Measurements from ENCODE around the gene NAGA. TPM values are rescaled to one million over a fixed set of nuclear protein-coding genes. Genes with fewer than 3 reads are reported as not detected.

NAGA gene
- total RNA-seq, 1 donor from 2014 or later = 30.9 TPM

GRCh38 chr22:42056757-42057511, 13.7 kb downstream of the NAGA start:
- H3K4me1 Mint-ChIP-seq (ENCODE audit: low read depth) = peaks cover 4% of the 10 kb centered on the region
- no peaks in the 10 kb centered on the region for H3K27me3 Mint-ChIP-seq (ENCODE audit: insufficient read depth)
- no peak overlapping the region for H3K27ac Mint-ChIP-seq
- peaks cover 41% of the 10 kb centered on the region for H3K36me3 Mint-ChIP-seq (ENCODE audit: low read depth)
- H3K9me3 Mint-ChIP-seq = peaks cover 34% of the 10 kb centered on the region
- H3K4me3 Mint-ChIP-seq = no peak overlapping the region
- intact Hi-C loops (cut with micrococcal nuclease) = no loop called here
- no peak for DNase-seq (ENCODE audit: low spot score)

- Mint-ChIP-seq H3K9me3 (peaks cover 21% of the 10 kb centered on the region), H3K27ac (no peak overlapping the region), H3K4me3 (no peak overlapping the region), H3K27me3 (ENCODE audit: insufficient read depth) (no peaks in the 10 kb centered on the region), H3K36me3 (ENCODE audit: low read depth) (peaks cover 11% of the 10 kb centered on the region), H3K4me1 (ENCODE audit: low read depth) (peaks cover 4% of the 10 kb centered on the region)
- DNase-seq (ENCODE audit: low spot score) = no peak
- intact Hi-C loops (cut with micrococcal nuclease) = no loop called here
These were observed 17.8 kb downstream of the NAGA start for GRCh38 chr22:42052765-42053164.

GRCh38 chr22:42050641-42051180, 19.9 kb downstream of the NAGA start:
- peaks cover under 1% of the 10 kb centered on the region for H3K36me3 Mint-ChIP-seq (ENCODE audit: low read depth)
- no peak overlapping the region for H3K4me3 Mint-ChIP-seq
- H3K9me3 Mint-ChIP-seq = peaks cover 3% of the 10 kb centered on the region
- no peak overlapping the region for H3K27ac Mint-ChIP-seq
- no peak for DNase-seq (ENCODE audit: low spot score)
- H3K27me3 Mint-ChIP-seq (ENCODE audit: insufficient read depth) = no peaks in the 10 kb centered on the region
- peaks cover 4% of the 10 kb centered on the region for H3K4me1 Mint-ChIP-seq (ENCODE audit: low read depth)
- intact Hi-C loops (cut with micrococcal nuclease) = no loop called here

GRCh38 chr22:42041784-42042183, 28.8 kb downstream of the NAGA start:
- no peak for DNase-seq (ENCODE audit: low spot score)
- no peak overlapping the region for H3K4me3 Mint-ChIP-seq
- H3K27me3 Mint-ChIP-seq (ENCODE audit: insufficient read depth) = peaks cover 4% of the 10 kb centered on the region
- H3K9me3 Mint-ChIP-seq = peaks cover 37% of the 10 kb centered on the region
- intact Hi-C loops (cut with micrococcal nuclease) = no loop called here
- H3K27ac Mint-ChIP-seq = no peak overlapping the region
- H3K36me3 Mint-ChIP-seq (ENCODE audit: low read depth) = peaks cover 23% of the 10 kb centered on the region
- peaks cover 6% of the 10 kb centered on the region for H3K4me1 Mint-ChIP-seq (ENCODE audit: low read depth)

GRCh38 chr22:42039271-42039670, 31.3 kb downstream of the NAGA start:
- H3K9me3 Mint-ChIP-seq = peaks cover 48% of the 10 kb centered on the region
- no peak overlapping the region for H3K27ac Mint-ChIP-seq
- peaks cover 28% of the 10 kb centered on the region for H3K36me3 Mint-ChIP-seq (ENCODE audit: low read depth)
- DNase-seq (ENCODE audit: low spot score) = no peak
- H3K27me3 Mint-ChIP-seq (ENCODE audit: insufficient read depth) = peaks cover 4% of the 10 kb centered on the region
- intact Hi-C loops (cut with micrococcal nuclease) = no loop called here
- H3K4me3 Mint-ChIP-seq = no peak overlapping the region
- peaks cover 15% of the 10 kb centered on the region for H3K4me1 Mint-ChIP-seq (ENCODE audit: low read depth)

- Mint-ChIP-seq H3K27me3 (ENCODE audit: insufficient read depth) (peaks cover 4% of the 10 kb centered on the region), H3K4me1 (ENCODE audit: low read depth) (peaks cover 36% of the 10 kb centered on the region), H3K27ac (no peak overlapping the region), H3K9me3 (peaks cover 29% of the 10 kb centered on the region), H3K36me3 (ENCODE audit: low read depth) (peaks cover 19% of the 10 kb centered on the region), H3K4me3 (no peak overlapping the region)
- intact Hi-C loops (cut with micrococcal nuclease) = no loop called here
- no peak for DNase-seq (ENCODE audit: low spot score)
These were observed 35.4 kb downstream of the NAGA start for GRCh38 chr22:42035256-42035655.

GRCh38 chr22:42033263-42034181, 37.1 kb downstream of the NAGA start:
- peaks cover 40% of the 10 kb centered on the region for H3K4me1 Mint-ChIP-seq (ENCODE audit: low read depth)
- peaks cover 19% of the 10 kb centered on the region for H3K36me3 Mint-ChIP-seq (ENCODE audit: low read depth)
- H3K9me3 Mint-ChIP-seq = peaks cover 25% of the 10 kb centered on the region
- H3K4me3 Mint-ChIP-seq = no peak overlapping the region
- H3K27me3 Mint-ChIP-seq (ENCODE audit: insufficient read depth) = peaks cover 4% of the 10 kb centered on the region
- no peak for DNase-seq (ENCODE audit: low spot score)
- intact Hi-C loops (cut with micrococcal nuclease) = no loop called here
- H3K27ac Mint-ChIP-seq = no peak overlapping the region

- no peak overlapping the region for H3K4me3 Mint-ChIP-seq
- H3K27ac Mint-ChIP-seq = no peak overlapping the region
- H3K9me3 Mint-ChIP-seq = peaks cover 4% of the 10 kb centered on the region
These were observed 43.9 kb downstream of the NAGA start for GRCh38 chr22:42026705-42027104.

GRCh38 chr22:42025421-42025820, 45.2 kb downstream of the NAGA start:
- Mint-ChIP-seq H3K27me3 (ENCODE audit: insufficient read depth) (no peaks in the 10 kb centered on the region), H3K9me3 (peaks cover 4% of the 10 kb centered on the region), H3K4me1 (ENCODE audit: low read depth) (peaks cover 29% of the 10 kb centered on the region), H3K36me3 (ENCODE audit: low read depth) (peaks cover 11% of the 10 kb centered on the region), H3K27ac (no peak overlapping the region), H3K4me3 (no peak overlapping the region)
- no peak for DNase-seq (ENCODE audit: low spot score)
- intact Hi-C loops (cut with micrococcal nuclease) = no loop called here

More at GRCh38 chr22:42026705-42027104, 43.9 kb downstream of the NAGA start:
- no peak for DNase-seq (ENCODE audit: low spot score)
- Mint-ChIP-seq H3K4me1 (ENCODE audit: low read depth) (peaks cover 35% of the 10 kb centered on the region), H3K36me3 (ENCODE audit: low read depth) (peaks cover 8% of the 10 kb centered on the region), H3K27me3 (ENCODE audit: insufficient read depth) (no peaks in the 10 kb centered on the region)
- intact Hi-C loops (cut with micrococcal nuclease) = no loop called here

GRCh38 chr22:42022162-42022847, 48.3 kb downstream of the NAGA start:
- peaks cover 11% of the 10 kb centered on the region for H3K36me3 Mint-ChIP-seq (ENCODE audit: low read depth)
- intact Hi-C loops (cut with micrococcal nuclease) = no loop called here
- peaks cover 29% of the 10 kb centered on the region for H3K4me1 Mint-ChIP-seq (ENCODE audit: low read depth)
- H3K4me3 Mint-ChIP-seq = no peak overlapping the region
- peaks cover 6% of the 10 kb centered on the region for H3K27me3 Mint-ChIP-seq (ENCODE audit: insufficient read depth)
- peak overlapping the region; percentile 67 for H3K27ac Mint-ChIP-seq
- peaks cover 4% of the 10 kb centered on the region for H3K9me3 Mint-ChIP-seq
- no peak for DNase-seq (ENCODE audit: low spot score)

- H3K9me3 Mint-ChIP-seq = peaks cover 4% of the 10 kb centered on the region
- intact Hi-C loops (cut with micrococcal nuclease) = no loop called here
- no peak overlapping the region for H3K27ac Mint-ChIP-seq
- peaks cover 15% of the 10 kb centered on the region for H3K36me3 Mint-ChIP-seq (ENCODE audit: low read depth)
- H3K4me3 Mint-ChIP-seq = no peak overlapping the region
- DNase-seq (ENCODE audit: low spot score) = no peak
- H3K4me1 Mint-ChIP-seq (ENCODE audit: low read depth) = peaks cover 35% of the 10 kb centered on the region
- peaks cover 6% of the 10 kb centered on the region for H3K27me3 Mint-ChIP-seq (ENCODE audit: insufficient read depth)
These were observed 49.0 kb downstream of the NAGA start for GRCh38 chr22:42021571-42021970.

- no peak overlapping the region for H3K4me3 Mint-ChIP-seq
- H3K4me1 Mint-ChIP-seq (ENCODE audit: low read depth) = peaks cover 30% of the 10 kb centered on the region
- intact Hi-C loops (cut with micrococcal nuclease) = no loop called here
- no peaks in the 10 kb centered on the region for H3K9me3 Mint-ChIP-seq
- peaks cover 8% of the 10 kb centered on the region for H3K27me3 Mint-ChIP-seq (ENCODE audit: insufficient read depth)
- H3K27ac Mint-ChIP-seq = no peak overlapping the region
- DNase-seq (ENCODE audit: low spot score) = no peak
- H3K36me3 Mint-ChIP-seq (ENCODE audit: low read depth) = peaks cover 15% of the 10 kb centered on the region
These were observed 52.4 kb downstream of the NAGA start for GRCh38 chr22:42018224-42018623.
